C4-2B (cell line): ENCODE data around the gene PLPP3.
A peak's percentile ranks its signal among the peaks of the same experiment; 100 is the strongest.

Source experiments
- CTCF ChIP-seq: fragments of 450-650 bp; conservative IDR thresholded peaks from 2 replicates; pipeline ENCODE4 v1.5.1; 2017; ENCODE audit warnings: mild to moderate bottlenecking
- ZFX ChIP-seq: fragments of 450-650 bp; IDR thresholded peaks from 2 replicates; pipeline ENCODE4 v1.6.1; 2017

- TF ChIP-seq CTCF, result peak; percentile 79
- no peak; the same call in 1 of the 2 replicates for TF ChIP-seq ZFX
Measured at GRCh38 chr1:56578963-56579875, at the start of gene PLPP3.
